Body of pancreas (tissue), 4 donors: Measurements from ENCODE around the gene FLT1.

Source experiments
- CTCF ChIP-seq, 7 experiments: fragments of 450-650 bp in 4 of 7; fragments of 200-600 bp in 3 of 7; sonication (generic) in 3 of 7; IDR thresholded peaks; one replicate each; pipeline ENCODE4 v1.5.1; 2016 to 2019; ENCODE audit warnings: antibody characterized with exemption in 7 of 7
- POLR2A ChIP-seq, 3 donors: fragments of 450-650 bp; IDR thresholded peaks; one replicate each; pipeline ENCODE4 v1.6.1; 2016; ENCODE audit warnings: antibody characterized with exemption in 3 of 3, mild to moderate bottlenecking in 2 of 3

GRCh38 chr13:28423010-28423409 is 71.9 kb downstream of the FLT1 start:
- no peak for TF ChIP-seq POLR2A (IDR thresholded peaks at IDR 0.05)
- TF ChIP-seq CTCF (IDR thresholded peaks at IDR 0.05) = no peak
